Endothelial cell of umbilical vein (primary cell): Measurements from ENCODE around the gene WDR36. TPM values are rescaled to one million over a fixed set of nuclear protein-coding genes. Genes with fewer than 3 reads are reported as not detected.

Experiments used
- BruUV-seq: library from RNA; stranded (reverse); fragments of 400-500 nt; replicated peaks from 2 replicates; lab custom pipeline; 2021; lab: Mats Ljungman, UMichigan
- CTCF ChIA-PET: fragments of 300-600, 350-600 bp; sonication (Branson Sonifier 250); formaldehyde crosslinking; loops from one replicate; lab custom pipeline; 2021; ENCODE audit warnings: antibody characterized with exemption, inconsistent platforms; lab: Charles Lee
- POLR2A ChIA-PET: fragments of 300-600, 350-600 bp; sonication (Branson Sonifier 250); formaldehyde crosslinking; loops from one replicate; lab custom pipeline; 2021; ENCODE audit warnings: antibody characterized with exemption, inconsistent platforms; lab: Charles Lee
- DNase-seq: peaks from one replicate; pipeline ENCODE4 v3.0.0-alpha.2; 2011; ENCODE audit warnings: low read depth, low spot score
- FAIRE-seq: peaks from 2 replicates; lab custom pipeline; 2011; peaks lifted over from hg19 to GRCh38; lab: Jason Lieb, UNC
- H2AFZ ChIP-seq: 2 replicates; pipeline ENCODE4 v1.6.0; 2012; ENCODE audit warnings: low read depth, low read length, control low read depth, inconsistent platforms
- H3K27ac ChIP-seq: 2 replicates; pipeline ENCODE4 v1.5.1; 2011; ENCODE audit warnings: low read depth, mild to moderate bottlenecking, control low read depth, low read length, moderate library complexity; ENCODE audit not compliant: insufficient read depth
- H3K27me3 ChIP-seq, 2 experiments: 2 replicates each; pipeline versions ENCODE4 v1.6.0 to v1.6.1; 2011; ENCODE audit warnings: low read length in 2 of 2, mixed read lengths in 1 of 2; ENCODE audit not compliant: control insufficient read depth in 2 of 2, insufficient read depth in 2 of 2
- H3K36me3 ChIP-seq, 2 experiments: 2 replicates in 1 of 2; 3 replicates in 1 of 2; pipeline ENCODE4 v1.5.1; 2011; ENCODE audit warnings: low read length in 2 of 2, mild to moderate bottlenecking in 1 of 2, moderate library complexity in 1 of 2; ENCODE audit not compliant: control insufficient read depth in 2 of 2, insufficient read depth in 2 of 2; ENCODE audit errors: extremely low read depth in 1 of 2
- H3K4me1 ChIP-seq: 3 replicates; pipeline ENCODE4 v1.5.1; 2011; ENCODE audit warnings: mild to moderate bottlenecking, low read length; ENCODE audit not compliant: control insufficient read depth, insufficient read depth; ENCODE audit errors: extremely low read depth
- H3K4me2 ChIP-seq: 2 replicates; pipeline ENCODE4 v1.6.1; 2011; ENCODE audit warnings: low read length, control low read depth, mixed read lengths; ENCODE audit not compliant: insufficient read depth
- H3K4me3 ChIP-seq, 3 experiments: fragments of 200-600 bp in 1 of 3; sonication (generic), shearing (Covaris generic) in 1 of 3; replicated peaks in 1 of 3; 2 replicates each; pipeline ENCODE4 v1.5.1; 2011 to 2016; ENCODE audit warnings: control low read depth in 3 of 3, low read length in 3 of 3, mild to moderate bottlenecking in 2 of 3, inconsistent platforms in 1 of 3, low read depth in 1 of 3, moderate library complexity in 1 of 3; ENCODE audit not compliant: insufficient read depth in 1 of 3
- H3K79me2 ChIP-seq: 2 replicates; pipeline ENCODE4 v1.6.0; 2012; ENCODE audit warnings: low read length, inconsistent platforms; ENCODE audit not compliant: control insufficient read depth, insufficient read depth
- H3K9ac ChIP-seq: replicated peaks from 2 replicates; pipeline ENCODE3; 2011; ENCODE audit warnings: low read length, control low read depth; ENCODE audit not compliant: insufficient read depth; ENCODE audit errors: extremely low read depth
- H3K9me1 ChIP-seq: replicated peaks from 3 replicates; pipeline ENCODE4 v1.6.0; 2011; ENCODE audit warnings: mild to moderate bottlenecking, low read length; ENCODE audit not compliant: control insufficient read depth, insufficient read depth; ENCODE audit errors: extremely low read depth
- H3K9me3 ChIP-seq: replicated peaks from 2 replicates; pipeline ENCODE4 v1.5.1; 2012; ENCODE audit warnings: low read length, inconsistent platforms; ENCODE audit not compliant: control insufficient read depth, insufficient read depth
- H4K20me1 ChIP-seq: replicated peaks from 2 replicates; pipeline ENCODE3; 2011; ENCODE audit warnings: mild to moderate bottlenecking, low read length; ENCODE audit not compliant: control insufficient read depth, insufficient read depth; ENCODE audit errors: extremely low read depth
- CTCF ChIP-seq, 2 donors: IDR thresholded peaks; 1 replicate in 1 of 2; 2 replicates in 1 of 2; pipeline ENCODE4 v1.5.1; 2011; ENCODE audit warnings: low read length in 2 of 2, mild to moderate bottlenecking in 2 of 2, moderate library complexity in 2 of 2, control low read depth in 1 of 2, inconsistent platforms in 1 of 2, low read depth in 1 of 2; ENCODE audit not compliant: insufficient read depth in 1 of 2; ENCODE audit errors: extremely low read depth in 1 of 2
- EZH2 ChIP-seq: IDR thresholded peaks from 2 replicates; pipeline ENCODE4 v1.6.1; 2012; ENCODE audit warnings: borderline replicate concordance, low read depth, mild to moderate bottlenecking, moderate library complexity, low read length, inconsistent platforms; ENCODE audit not compliant: severe bottlenecking
- FOS ChIP-seq: IDR thresholded peaks from 2 replicates; pipeline ENCODE4 v1.6.1; 2011; ENCODE audit warnings: mild to moderate bottlenecking, low read length, moderate library complexity, borderline replicate concordance; ENCODE audit not compliant: insufficient read depth
- GATA2 ChIP-seq: IDR thresholded peaks from 2 replicates; pipeline ENCODE4 v1.7.0; 2011; ENCODE audit warnings: low read depth, mild to moderate bottlenecking, moderate library complexity, mixed read lengths, low read length; ENCODE audit not compliant: insufficient read length, insufficient read depth
- JUN ChIP-seq: IDR thresholded peaks from 2 replicates; pipeline ENCODE4 v1.6.1; 2011; ENCODE audit warnings: borderline replicate concordance, low read depth; ENCODE audit not compliant: insufficient read length, insufficient read depth
- MAX ChIP-seq: IDR thresholded peaks from 2 replicates; pipeline ENCODE4 v1.6.1; 2011; ENCODE audit not compliant: insufficient read depth, insufficient read length
- MYC ChIP-seq: IDR thresholded peaks from one replicate; pipeline ENCODE4 v1.6.1; 2011; ENCODE audit warnings: mild to moderate bottlenecking, low read depth, low read length
- POLR2A ChIP-seq: IDR thresholded peaks from 2 replicates; pipeline ENCODE4 v1.6.1; 2012; ENCODE audit warnings: low read depth, mild to moderate bottlenecking, control low read depth, low read length
- POLR2AphosphoS5 ChIP-seq: IDR thresholded peaks from 2 replicates; pipeline ENCODE4 v1.6.1; 2012; ENCODE audit warnings: low read depth, mild to moderate bottlenecking, control low read depth, low read length, moderate library complexity; ENCODE audit not compliant: insufficient read depth
- dilution Hi-C: fragments of 300-500 bp; cut with MboI; formaldehyde crosslinking; loops from one replicate; pipeline ENCODE4 v1.15.0; 2019; ENCODE audit warnings: low sequenced_read_pairs; ENCODE audit not compliant: extremely low pct_ligation_motif_present
- intact Hi-C: fragments of 100-400 bp; cut with micrococcal nuclease; formaldehyde crosslinking; loops from one replicate; pipeline ENCODE4 v1.10.0; 2022
- polyA plus RNA-seq, 4 experiments: library from polyadenylated mRNA; depleted of rRNA in 3 of 4; stranded (reverse) in 3 of 4; unstranded in 1 of 4; fragments of >200 nt; gene quantifications; 2 replicates each; pipeline versions ENCODE4 v1.2.1 to v1.2.3, GENCODE V29; 2011 to 2012; ENCODE audit warnings: missing spikeins in 1 of 4
- total RNA-seq: library from RNA; stranded (reverse); gene quantifications from 2 replicates; pipeline ENCODE4 v1.2.3, GENCODE V29; 2021

Gene WDR36
- total and polyA plus RNA-seq, 2 donors (not counting 3 experiments of a cell fraction or from before 2014, with no cell fraction given), result 10.6 to 30.2 TPM

- no peak overlapping the region for H3K4me2 ChIP-seq
- no peaks in the 10 kb centered on the region for H3K9me1 ChIP-seq
- ChIA-PET POLR2A (no interaction called here), CTCF (no interaction called here)
- no peak overlapping the region for H3K4me3 ChIP-seq
- FAIRE-seq (no peak), DNase-seq (no peak)
- H3K27me3 ChIP-seq, result no peaks in the 10 kb centered on the region
- BruUV-seq, result no TSS peak
- H3K36me3 ChIP-seq, result peaks cover 1 to 27% of the 10 kb centered on the region in 2 experiments
- no peak overlapping the region for H3K27ac ChIP-seq
- intact Hi-C loops, result no loop called here
- H3K79me2 ChIP-seq, result no peaks in the 10 kb centered on the region
- TF ChIP-seq MYC, result no peak
- TF ChIP-seq POLR2A, result no peak
- TF ChIP-seq EZH2, result no peak
- no peak for TF ChIP-seq GATA2
- TF ChIP-seq CTCF (IDR thresholded peaks at IDR 0.05; ENCODE audit: extremely low read depth in 1 of 2, insufficient read depth in 1 of 2, low read depth in 1 of 2, low read length in 2 of 2), result no peak
- no peak for TF ChIP-seq POLR2AphosphoS5
- no peak for TF ChIP-seq FOS
- no peak for TF ChIP-seq MAX
- no peak for TF ChIP-seq JUN
- H2AFZ ChIP-seq, result no peak overlapping the region
- no peaks in the 10 kb centered on the region for H3K4me1 ChIP-seq
- no peak overlapping the region for H3K9ac ChIP-seq
- no peaks in the 10 kb centered on the region for H3K9me3 ChIP-seq
- peaks cover 3% of the 10 kb centered on the region for H4K20me1 ChIP-seq
- dilution Hi-C loops, result no loop called here
These were observed 27.7 kb downstream of the WDR36 start for GRCh38 chr5:111119856-111120255.
